HK-2 (cell line): ENCODE measurements around the gene ITCH.
"Not testable (repeated sequence)": the region's sequence is repeated elsewhere in the genome, so short reads cannot be mapped to it uniquely, and the experiment has no call there.

Source experiments
- DNase-seq: peaks from one replicate; pipeline ENCODE4 v3.0.0-alpha.2; 2018; ENCODE audit not compliant: unreplicated experiment

ITCH gene

GRCh38 chr20:34452281-34452982 is 89.4 kb downstream of the ITCH start:
- DNase-seq: no peak

GRCh38 chr20:34458631-34459030 is 95.6 kb downstream of the ITCH start:
- no peak for DNase-seq

- no peak for DNase-seq
These were observed 96.3 kb downstream of the ITCH start for GRCh38 chr20:34459209-34459897.

GRCh38 chr20:34461779-34462087 is 98.7 kb downstream of the ITCH start:
- DNase-seq: no peak

DNA sequence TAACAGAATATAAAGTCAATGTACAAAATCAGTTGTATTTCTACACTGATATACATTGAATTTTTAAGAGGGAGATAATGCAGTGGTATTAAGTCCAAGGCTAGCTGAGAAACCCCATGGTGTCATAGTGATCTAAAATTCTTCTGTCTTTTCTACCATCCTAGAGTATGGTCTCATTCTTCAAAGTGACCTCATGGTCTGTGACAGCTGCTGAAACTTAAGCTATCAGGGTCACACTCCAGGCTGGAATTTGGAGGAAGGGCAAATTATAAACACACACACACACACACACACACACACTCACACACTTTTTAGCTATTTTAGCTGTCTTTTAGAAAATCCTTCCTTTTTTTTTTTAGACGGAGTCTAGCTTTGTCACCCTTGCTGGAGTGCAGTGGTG is 105.9 kb downstream of the ITCH start:
- DNase-seq: no peak

GRCh38 chr20:34472246-34472925 is 109.3 kb downstream of the ITCH start:
- DNase-seq: no peak

- DNase-seq: peak; percentile 31
These were observed 110.3 kb downstream of the ITCH start for GRCh38 chr20:34473262-34473883.

DNA sequence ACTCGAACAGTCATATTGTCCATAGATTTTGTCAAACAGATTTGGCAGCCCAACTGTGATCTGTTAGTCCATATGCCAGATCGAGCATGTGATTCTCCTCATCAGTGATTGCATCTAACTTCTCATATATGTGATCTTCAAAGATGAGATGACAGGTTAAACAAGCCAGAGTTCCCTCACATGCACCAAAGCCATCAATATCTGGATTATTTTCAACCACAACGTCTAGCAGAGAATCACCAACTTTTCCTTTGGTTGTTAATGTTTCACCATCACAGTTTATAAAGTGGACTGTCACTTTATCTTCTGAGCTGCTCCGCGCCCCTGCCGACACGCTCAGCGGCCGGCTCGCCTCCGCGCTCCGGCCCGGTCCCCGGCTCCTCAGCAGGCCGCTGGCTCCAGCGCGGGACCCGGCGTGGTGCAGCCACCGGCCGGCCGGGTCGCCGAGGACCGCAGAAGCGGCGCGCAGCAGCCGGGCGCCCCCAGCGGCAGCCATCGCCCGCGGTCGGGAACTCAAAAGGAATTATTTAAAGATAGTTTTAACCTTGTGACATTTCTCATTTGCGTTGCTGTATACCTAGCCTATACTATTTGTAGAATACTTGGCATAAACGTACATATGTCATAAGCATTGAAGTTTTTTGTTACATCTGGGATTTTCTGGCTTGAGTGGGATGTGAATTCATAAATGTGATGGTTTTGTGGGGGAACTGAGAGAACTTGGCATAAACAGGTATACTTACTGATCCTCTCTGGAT is 113.1 kb downstream of the ITCH start:
- DNase-seq: peak; percentile 42

- DNase-seq: no peak
These were observed 116.6 kb downstream of the ITCH start for GRCh38 chr20:34479627-34480026.

GRCh38 chr20:34482154-34482553 is 119.1 kb downstream of the ITCH start:
- DNase-seq: not testable (repeated sequence)

GRCh38 chr20:34483585-34484220 is 120.6 kb downstream of the ITCH start:
- DNase-seq: not testable (repeated sequence)

- no peak for DNase-seq
These were observed 122.1 kb downstream of the ITCH start for GRCh38 chr20:34485068-34485634.

GRCh38 chr20:34491226-34491931 is 128.3 kb downstream of the ITCH start:
- no peak for DNase-seq

DNA sequence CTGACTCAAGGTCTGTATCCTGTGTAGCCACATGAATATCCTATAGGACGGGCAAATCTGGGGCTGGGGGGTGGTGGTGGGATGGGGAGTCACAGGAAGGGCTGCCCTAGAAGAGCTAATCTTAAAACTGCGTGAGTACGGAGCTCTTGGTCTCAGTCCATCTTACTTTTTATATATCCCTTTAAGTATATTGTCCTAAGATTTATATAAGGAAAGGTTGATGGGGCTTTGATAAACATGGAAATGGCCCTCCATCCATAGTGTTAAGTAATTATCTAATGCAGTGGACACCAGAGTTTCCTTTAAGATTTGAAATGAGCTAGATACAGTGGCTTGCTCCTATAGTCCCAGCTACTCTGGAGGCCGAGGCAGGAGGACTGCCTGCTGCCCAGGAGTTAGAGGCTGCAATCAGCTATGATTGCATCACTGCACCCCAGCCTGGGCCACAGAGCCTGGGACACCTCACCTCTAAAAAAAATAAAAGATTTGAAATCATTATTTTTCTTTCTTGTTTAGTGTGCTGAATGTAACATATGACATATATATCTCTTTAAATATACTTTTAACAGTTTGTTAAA is 128.9 kb downstream of the ITCH start:
- DNase-seq: no peak

DNA sequence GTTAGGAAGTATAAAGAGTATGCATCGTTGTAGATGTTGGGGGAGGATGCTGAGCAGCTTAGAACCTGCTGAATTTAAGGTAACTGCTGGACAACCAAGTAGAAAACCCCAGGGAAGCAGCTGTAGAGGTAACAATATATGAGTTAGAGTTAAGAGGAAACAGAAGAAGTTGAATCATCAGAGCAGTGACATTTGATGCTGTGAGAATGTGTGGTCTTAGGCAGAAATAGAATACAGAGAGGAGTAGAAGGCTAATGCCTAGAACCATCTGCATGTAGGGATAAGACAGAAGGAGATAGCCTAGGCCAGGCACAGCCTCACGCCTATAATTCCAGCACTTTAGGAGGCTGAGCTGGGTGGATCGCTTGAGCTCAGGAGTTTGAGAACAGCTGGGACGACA is 130.6 kb downstream of the ITCH start:
- DNase-seq: no peak

GRCh38 chr20:34495307-34495706 is 132.2 kb downstream of the ITCH start:
- DNase-seq: no peak

- no peak for DNase-seq
These were observed 132.8 kb downstream of the ITCH start for GRCh38 chr20:34495916-34496315.

GRCh38 chr20:34497596-34497995 is 134.5 kb downstream of the ITCH start:
- not testable (repeated sequence) for DNase-seq

- no peak for DNase-seq
These were observed 137.8 kb downstream of the ITCH start for GRCh38 chr20:34500823-34501222.

DNA sequence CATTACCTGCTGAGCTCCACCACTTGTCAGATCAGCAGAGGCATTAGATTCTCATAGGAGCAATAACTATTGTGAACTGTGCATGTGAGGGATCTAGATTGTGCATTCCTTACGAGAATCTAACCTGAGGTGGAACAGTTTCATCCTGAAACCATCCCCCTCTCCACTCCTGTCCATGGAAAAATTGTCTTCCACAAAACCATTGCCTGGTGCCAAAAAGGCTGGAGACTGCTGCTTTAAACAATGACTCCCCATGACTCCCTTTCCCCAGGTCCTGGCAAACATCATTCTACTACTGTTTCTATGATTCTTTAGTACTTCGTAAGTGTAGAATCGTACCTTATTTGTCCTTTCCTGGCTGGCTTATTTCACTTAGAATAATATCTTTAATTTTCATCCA is 143.4 kb downstream of the ITCH start:
- no peak for DNase-seq
